NCI-H524 treated with DMSO at 0.1 percent for 48 hours (cell line): ENCODE results near the gene DCC.
A peak's percentile ranks its signal among the peaks of the same experiment; 100 is the strongest.

Experiments used
- DNase-seq: peaks from one replicate; lab custom pipeline; 2025; lab: John Stamatoyannopoulos, UW

Gene DCC

DNA sequence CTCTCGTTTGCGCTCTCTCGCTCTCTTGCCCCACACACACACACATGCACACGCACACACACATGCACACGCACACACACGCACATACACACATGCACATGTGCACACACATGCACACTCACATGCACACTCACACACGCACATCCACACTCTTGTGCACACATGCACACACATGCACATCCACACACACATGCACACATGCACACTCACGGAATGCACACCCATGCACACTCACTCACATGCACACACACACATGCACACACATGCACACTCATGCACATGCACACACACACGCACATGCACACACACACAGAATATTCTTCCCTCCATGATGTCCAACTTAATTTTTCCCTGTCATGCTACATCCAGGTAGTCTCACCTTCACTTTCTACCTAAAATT lies 360.1 kb downstream of the DCC start:
- no peak for DNase-seq

DNA sequence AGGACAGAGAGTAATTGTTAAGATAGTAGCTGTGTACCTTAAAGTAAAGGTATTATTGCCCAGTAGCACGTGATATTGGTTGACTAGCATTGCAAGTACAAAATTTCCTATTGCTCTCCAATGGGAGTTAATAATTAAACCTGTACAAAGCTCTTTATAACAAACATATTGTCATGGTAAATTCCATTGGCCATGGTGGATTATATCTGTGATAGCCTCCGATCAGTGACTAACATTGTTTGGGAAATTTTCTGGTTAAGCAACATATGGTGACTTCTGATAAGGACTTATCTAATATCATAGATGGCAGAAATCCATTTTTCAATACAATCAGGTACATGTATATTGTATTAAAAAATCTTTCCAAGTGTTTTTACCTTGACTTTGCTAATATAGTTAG lies 360.8 kb downstream of the DCC start:
- DNase-seq, result no peak

DNA sequence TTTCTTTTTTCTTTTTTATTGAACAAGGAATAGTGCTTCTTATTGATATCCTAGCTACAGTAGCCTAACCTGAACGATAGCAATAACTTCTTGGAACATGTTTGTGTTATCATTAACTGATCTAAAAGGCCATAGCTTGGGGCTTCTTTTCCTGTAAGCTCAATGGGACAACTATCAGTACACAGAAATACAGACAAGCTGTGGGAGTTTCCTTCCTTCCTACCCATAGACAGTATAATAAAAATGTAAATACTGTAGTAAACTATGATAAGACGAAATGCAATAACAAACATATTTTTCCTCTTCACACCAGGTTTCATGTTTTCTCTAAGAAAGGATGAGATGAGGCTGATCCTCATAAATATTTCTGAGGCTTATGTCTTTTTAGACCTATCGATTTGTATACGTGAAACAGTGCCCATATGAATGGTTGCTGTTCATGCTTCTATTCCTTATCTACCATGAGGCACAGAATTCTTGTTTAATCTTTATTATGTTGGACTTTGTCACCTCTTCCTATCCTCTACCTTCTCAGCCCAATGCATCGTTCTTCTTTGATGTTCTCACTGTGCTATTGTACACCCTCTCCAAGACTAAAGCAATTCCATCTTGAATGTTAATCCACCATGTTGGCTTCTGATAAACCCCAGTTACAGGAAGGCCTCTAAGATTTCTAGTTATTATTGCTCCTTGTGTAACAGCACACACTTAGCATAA lies 361.4 kb downstream of the DCC start:
- no peak for DNase-seq

DNA sequence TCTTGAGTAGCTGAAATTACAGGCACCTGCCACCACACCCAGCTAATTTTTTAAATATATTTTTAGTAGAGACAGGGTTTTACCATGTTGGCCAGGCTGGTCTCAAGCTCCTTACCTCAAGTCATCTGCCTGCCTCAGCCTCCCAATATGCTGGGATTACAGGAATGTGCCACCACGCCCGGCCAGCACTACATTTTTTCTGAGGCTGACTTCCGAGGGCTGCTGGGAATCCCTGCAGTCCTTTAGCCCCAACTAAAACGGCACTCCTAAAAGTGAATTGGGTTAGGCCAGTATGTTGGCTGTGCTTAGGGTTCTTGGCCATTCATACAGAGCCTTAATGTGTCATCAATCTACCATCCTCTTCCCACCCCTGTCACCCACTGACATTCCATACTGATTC lies 375.4 kb downstream of the DCC start:
- no peak for DNase-seq

DNA sequence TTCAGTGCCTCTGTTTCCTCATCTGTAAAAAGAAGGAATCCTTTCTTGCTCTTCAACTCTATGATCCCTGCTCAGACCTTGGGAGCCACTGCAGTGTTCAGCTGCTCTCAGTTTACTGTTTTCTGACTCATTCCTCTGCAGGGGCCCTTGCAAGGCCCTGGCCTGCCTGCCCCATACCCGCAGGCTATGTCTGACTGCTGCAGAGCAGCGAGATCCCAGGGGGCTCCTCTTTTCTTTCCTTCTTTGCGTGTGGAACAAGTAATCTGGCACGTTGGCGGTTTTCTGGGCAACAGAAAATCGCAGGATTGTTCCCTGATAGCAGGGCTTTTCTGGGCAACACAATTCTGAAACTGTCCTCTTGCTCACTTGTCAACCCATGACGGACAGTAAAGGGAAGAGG lies 376.0 kb downstream of the DCC start:
- DNase-seq, result no peak

DNA sequence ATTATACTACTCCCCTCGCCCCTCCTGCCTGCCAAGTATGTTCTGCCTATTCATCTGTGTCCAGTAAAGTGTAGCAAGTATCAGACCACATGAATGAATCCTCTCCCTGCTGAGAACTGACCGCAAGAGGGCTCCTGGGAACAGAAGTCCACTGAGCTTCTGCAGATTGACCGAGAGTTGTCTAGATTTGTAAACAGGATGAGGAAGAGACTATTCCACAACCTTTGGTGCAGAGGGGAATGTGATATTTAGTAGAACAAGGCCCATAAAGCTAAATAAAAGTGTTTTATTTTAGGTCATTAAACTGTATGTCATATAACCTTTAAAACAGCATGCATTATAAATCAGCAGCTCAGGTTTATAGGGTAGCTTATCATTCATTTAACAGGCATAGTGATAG lies 377.0 kb downstream of the DCC start:
- no peak for DNase-seq

DNA sequence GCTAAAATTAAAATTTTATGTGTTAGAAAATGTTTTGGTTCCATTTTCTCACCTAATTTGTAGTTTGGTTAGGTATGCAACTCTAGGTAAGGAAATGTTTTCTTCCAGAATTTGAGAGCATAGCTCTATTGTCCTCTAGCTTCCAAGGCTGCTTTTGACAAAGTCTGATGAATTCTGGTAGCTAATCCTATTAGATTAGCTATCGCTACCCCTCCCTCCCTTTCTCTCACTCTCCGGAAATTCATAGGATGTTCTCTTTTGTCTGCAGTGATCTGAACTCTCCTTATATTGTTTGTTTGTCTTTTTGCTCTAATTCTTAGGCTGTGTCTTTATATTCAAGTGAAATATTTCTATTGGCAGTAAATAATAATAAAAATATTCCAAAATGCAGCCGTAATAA lies 382.9 kb downstream of the DCC start:
- DNase-seq, result no peak

DNA sequence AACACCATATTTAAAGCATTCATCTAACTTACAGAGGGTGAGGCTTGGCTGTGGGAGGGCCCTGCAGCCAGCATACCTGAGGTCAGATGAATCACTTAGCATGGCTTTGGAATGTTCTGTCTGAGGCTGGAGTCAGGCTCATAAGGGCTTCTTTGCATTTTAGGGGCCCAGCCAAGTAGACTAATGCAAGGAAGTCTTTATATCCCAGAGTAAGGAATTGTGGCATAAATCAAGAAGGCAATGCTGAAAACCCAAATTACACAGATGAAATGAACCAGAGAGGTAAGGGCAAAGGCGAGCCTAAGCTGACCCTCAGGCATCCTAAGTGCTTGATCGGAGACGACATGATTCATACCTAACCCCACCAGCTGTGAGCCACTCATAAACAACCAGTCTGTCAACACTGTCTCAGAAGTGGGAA lies 383.6 kb downstream of the DCC start:
- no peak for DNase-seq

DNA sequence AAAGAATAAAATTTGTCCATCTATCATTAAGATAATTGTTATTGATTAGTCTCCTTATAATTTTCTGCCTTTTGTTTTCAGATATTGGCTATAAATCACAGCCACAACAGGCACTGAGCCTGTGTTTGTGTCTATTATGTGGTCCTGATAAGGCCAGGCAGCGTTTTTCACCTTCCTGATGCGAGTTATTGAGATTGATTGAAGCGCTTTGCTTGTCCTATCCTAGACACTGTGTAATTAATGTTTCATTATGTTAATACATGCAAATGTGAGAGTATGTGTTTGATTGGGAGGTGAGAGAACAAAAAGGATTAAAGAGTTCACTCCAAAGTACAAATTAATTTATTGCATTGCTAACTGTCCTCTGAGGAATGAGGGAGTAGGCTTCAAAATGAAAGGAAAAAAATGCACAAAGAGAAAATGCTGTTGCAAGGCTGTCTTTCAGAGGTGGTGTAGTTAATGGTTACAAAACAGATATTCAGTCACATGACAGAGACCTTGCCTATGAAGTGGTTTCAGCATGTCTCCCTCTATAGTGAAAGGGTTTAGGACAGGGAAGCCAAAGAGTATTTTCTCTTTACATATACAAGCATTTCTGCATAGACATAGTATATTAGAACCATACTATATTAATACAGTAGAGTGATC lies 391.1 kb downstream of the DCC start:
- no peak for DNase-seq

DNA sequence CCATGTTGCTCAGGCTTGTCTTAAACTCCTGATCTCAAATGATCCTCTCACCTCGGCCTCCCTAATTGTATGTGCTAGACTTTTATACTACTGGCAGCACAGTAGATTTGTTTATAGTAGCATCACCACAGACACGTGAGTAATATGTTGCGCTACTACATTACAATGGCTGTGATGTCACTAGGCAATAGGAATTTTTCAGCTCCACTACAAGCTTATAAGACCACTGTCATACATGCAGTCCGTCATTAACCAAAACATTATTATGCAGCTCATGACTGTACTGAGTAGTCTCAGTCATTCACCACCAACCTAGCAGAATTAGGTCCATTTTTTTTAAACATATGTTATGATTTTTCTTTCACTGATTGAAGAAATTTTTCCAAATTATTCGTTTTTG lies 398.9 kb downstream of the DCC start:
- no peak for DNase-seq

DNA sequence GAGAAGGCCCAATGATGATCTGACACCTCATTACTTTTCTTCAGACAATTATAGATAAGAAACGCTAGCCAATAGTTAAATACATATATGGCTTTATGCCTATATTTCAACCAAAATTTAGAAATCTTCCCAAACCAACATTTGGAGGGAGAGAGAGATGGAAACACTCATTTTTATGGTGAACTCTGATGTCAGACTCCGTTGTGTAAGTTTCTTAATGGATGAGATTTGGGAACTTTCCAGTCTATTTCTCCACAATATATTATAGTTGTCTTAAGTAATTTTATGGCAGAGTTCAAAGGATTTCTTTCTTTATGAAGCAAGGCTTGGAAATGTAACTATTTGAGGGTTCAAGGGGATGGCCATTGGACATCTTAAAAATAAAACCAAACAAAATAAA lies 407.0 kb downstream of the DCC start:
- no peak for DNase-seq

DNA sequence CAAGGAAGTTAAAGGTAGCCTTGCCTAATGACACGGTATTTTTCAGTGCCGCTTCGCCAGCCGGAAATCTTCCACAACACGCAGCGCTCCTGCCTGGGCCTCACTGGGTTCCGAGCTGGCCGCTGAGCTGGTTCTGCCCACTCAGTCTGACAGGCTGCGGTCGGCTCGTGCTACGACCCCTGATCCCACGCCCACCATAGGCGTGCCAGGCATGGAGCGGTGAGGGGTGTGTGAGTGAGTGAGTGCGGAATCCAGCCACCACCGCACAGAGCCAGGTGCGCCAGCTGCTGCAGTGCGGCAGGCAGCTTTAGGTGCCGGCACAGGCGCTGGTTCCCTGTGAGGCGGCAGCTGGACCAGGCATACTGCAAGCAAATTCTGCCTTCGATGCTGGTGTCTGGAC lies 407.9 kb downstream of the DCC start:
- no peak for DNase-seq

DNA sequence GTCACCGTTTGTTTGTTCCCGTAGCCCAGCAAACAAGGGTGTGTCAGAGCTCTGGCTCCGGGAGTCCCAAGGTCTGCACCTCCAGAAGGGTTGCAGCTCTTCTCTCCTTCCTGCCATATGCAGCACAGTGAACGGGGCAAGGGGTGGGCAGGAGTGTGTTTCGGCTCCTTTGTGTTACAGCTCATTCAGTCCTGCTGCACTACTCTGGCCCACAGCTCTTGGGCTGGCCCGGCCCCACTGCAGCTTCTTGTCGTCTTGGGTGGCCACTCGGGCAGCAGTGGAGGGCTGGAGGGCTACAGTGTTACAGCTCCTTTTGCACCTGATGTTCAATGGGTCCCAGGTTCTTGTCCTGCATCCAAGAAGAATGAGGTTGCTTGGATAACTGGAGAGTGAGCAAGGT lies 408.3 kb downstream of the DCC start:
- no peak for DNase-seq

DNA sequence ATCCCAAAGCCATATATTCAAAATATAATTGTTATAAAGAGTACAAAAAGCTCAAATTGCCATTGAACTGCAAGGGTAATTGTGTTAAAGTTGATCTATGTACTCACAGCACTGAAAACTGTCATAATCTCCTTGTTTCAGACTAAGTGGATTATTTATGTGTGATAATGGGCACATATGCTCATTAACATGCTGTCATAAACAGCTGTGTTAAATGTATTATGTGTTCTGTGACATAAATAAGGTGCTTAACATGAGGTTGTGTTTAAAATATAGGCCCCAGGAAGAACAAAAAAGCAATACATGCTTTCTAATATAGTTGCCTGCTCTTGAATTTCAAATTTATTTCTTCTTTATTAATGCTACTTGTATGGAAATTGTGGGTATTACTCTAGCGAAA lies 409.5 kb downstream of the DCC start:
- peak; percentile 13 for DNase-seq

DNA sequence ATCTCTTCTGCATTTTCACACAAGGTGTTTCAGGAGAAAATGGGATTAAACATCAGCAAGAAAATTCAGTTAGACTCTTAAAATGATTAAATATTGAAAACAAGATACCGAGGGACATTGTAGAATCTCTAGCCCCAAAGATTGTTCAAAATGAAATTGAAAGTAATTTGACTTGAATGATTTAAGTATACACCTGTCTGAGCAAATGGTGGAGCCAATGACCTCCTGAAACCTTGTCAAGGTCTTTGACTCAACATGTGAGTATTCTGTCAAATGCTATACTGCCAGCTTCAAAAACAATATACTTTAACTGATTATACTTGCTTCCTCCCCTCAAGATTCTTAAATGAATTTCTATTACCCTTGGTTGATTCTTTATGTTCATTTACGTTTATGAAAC lies 411.0 kb downstream of the DCC start:
- no peak for DNase-seq

DNA sequence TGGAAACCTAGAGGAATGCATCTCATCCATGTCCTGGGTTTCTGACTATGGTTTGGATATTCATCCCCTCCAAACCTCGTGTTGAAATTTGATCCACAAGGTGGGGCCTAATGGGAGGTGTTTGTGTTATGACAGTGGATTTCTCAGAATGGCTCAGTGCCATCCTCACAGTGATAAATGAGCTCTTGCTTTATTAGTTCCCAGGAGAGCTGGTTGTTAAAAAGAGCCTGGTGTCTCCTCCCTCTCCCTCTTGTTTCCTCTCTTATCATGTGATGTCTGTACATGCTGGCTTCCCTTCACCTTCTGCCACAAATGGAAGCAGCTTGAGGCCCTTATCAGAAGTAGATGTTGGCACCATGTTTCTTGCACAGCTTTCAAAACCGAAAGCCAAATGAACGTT lies 424.3 kb downstream of the DCC start:
- peak; percentile 14 for DNase-seq

DNA sequence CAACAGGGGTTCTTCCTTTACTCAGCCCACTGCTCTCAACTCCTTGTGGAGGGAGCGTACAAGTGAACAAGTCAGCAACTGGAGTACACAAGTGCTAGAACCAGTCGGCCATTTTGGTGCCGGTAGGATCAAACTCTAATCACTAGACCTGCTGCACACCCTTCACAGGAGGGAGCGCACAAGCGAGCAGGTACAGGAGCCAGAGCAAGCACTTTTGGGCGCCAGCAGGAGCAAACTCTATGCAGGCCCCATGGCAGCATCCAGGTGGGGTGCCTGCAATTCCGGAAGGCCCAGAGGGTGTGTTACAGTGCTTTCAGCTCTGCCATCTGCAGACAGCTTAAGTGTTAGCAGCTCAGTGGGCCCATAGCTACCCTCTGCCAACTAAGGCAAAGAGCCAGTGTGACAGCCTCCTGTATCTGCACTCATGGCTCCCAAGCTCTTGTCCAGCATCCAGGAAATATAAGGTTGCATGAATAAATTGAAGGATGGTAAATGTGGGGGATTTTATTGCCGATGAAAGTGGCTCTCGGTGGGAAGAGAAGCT lies 426.1 kb downstream of the DCC start:
- DNase-seq, result no peak

DNA sequence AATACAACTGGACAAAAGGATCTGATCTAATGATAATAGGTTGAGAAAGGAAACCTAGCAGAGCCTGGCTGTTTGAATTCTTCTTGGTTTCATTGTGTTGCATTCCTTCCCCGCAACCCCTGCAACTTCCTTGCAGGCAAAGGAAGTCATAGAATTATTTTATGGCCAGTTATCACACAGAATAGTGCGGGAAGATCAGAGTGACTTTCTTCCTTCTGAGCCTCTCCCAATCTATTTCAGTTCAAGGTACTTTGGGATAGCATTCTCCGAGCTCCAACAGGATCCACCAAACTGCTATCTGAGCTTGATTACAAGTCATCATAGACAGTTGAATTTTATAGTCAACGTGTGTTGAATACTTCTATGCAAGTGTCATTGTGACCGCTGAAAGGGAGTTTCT lies 441.1 kb downstream of the DCC start:
- no peak for DNase-seq

DNA sequence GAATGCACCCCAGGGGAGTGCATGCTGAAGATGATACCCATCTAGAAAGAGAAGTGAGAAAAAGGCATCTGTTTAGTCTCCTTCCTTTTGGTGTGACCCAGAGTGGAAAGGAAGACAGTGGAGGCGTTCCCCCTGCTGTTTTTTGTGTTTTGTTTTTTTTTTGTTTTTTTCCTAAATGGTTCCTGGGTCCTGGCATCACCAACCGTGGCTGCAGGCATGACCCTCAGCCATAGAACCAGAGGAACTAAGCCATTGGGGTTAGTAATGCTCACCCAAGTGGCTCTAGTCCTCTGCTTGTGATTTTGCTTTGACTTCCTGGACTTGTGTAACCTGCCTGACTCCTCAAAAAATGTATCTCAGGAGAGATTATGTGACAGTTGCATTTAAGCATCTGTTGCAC lies 451.3 kb downstream of the DCC start:
- DNase-seq, result no peak

DNA sequence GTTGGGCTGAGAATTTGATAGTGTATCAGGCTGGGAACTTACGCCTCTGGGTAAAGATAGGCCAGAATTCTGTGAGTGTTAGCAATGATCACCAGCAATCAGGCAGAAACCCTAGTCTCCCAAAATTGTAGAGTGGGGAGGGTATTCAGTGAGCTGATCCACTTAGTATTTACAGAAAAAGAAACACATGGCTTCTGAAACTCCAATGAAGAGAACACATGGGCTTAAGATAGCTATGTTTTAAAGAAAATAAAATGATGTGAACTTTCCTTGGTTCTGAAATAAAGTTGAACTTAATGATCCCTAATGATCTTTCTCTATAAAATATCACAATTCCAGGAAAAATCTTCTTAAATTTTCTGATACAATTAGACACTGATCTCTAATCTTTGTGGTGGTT lies 472.8 kb downstream of the DCC start:
- no peak for DNase-seq

DNA sequence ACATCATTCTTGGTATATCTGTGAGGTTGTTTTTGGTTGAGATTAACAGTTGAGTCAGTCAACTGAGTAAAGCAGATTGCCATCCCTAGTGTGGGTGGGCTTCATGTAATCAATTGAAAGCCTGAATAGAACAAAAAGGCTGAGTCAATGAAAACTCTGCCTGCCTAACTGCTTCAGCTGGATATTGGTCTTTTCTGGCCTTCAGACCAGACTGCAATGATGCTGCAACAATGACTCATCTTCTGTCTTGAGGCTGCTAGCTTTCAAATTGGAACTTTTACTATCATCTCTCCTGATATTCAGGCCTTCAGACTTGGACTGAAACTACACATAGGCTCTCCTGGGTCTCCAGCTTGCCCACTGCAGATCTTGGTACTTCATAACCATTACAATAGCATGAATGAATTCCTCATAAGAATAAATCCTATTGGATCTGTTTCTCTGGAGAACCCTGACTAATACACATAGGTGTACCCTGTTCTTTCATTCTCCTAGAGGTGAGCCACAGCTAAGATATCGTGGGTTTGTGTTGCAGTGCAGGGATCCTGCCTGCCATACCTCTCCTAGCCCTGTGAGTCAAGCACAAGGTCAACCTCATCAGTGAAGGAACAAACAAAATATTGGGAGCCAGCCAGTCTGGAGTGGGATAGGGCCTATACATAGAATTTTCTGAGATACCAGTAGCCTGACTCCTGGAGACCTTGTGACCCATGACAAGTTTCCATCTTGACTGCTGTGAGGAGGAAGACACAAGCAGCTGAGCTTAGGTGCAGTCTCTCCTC lies 473.8 kb downstream of the DCC start:
- no peak for DNase-seq

DNA sequence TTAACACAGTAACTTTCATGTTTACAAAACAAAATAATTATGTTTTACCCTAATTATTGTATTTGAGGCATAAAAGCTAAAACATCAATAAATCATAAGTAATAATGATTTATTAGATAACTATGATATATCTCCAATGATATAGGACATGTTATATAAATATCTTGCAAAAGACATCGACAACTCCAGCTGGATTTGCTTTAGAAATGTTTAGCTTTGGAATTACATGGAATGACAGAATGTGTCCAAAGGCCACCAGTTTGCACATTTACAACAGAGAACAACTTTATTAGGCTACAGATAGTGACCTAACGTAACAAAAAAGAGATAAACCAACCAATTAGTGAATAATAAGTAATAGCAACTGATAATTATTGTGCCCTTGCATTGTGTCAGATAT lies 475.7 kb downstream of the DCC start:
- no peak for DNase-seq

DNA sequence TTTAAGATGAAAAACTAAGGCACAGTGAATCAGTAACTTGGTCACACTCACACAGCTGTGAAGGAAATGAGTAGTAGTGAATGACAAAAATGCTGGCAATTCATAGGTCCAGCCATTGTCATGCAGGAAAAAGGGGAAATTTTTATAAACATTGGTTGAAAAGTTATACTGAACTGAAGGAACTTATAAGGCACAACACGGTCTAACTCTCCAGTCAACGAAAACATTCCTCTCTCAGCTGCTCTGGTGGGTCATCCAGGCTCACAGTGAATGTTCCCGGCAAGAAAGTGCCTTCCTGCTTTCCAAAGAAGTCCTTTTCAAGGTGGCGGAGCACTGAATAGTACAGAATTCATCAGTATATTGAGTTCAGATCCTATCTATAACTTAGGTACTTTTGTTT lies 476.1 kb downstream of the DCC start:
- DNase-seq, result no peak
